Transverse colon (tissue), 4 donors: ENCODE measurements around the gene LRFN2. TPM values are rescaled to one million over a fixed set of nuclear protein-coding genes. Genes with fewer than 3 reads are reported as not detected.

Experiments used
- DNase-seq: peaks from one replicate; pipeline ENCODE4 v3.0.0-alpha.2; 2019
- H3K27ac ChIP-seq, 4 donors: fragments of 200-600 bp; sonication (generic); 2 replicates each; pipeline ENCODE4 v1.5.1; 2016 to 2018; ENCODE audit warnings: inconsistent platforms in 4 of 4
- H3K27me3 ChIP-seq: fragments of 200-600 bp; sonication (generic); 2 replicates; pipeline ENCODE4 v1.5.1; 2017; ENCODE audit warnings: inconsistent platforms
- H3K36me3 ChIP-seq, 4 donors: fragments of 200-600 bp; sonication (generic); 2 replicates each; pipeline ENCODE4 v1.5.1; 2017 to 2019; ENCODE audit warnings: inconsistent platforms in 4 of 4
- H3K4me1 ChIP-seq, 4 donors: fragments of 200-600 bp; sonication (generic); 2 replicates each; pipeline ENCODE4 v1.5.1; 2017 to 2020; ENCODE audit warnings: inconsistent platforms in 4 of 4
- H3K4me3 ChIP-seq, 4 donors: fragments of 200-600 bp; sonication (generic); 1 replicate in 1 of 4; 2 replicates in 3 of 4; pipeline versions ENCODE4 v1.5.1 to v1.6.1; 2017 to 2019; ENCODE audit warnings: inconsistent platforms in 4 of 4
- H3K9me3 ChIP-seq, 2 donors: fragments of 200-600 bp; sonication (generic); 2 replicates each; pipeline ENCODE4 v1.5.1; 2017 to 2019; ENCODE audit warnings: inconsistent platforms in 2 of 2
- EP300 ChIP-seq: sonication (generic); formaldehyde crosslinking; IDR thresholded peaks from one replicate; pipeline ENCODE4 v1.6.1; 2017; ENCODE audit warnings: antibody characterized with exemption, low read depth
- POLR2A ChIP-seq: fragments of 450-650 bp; IDR thresholded peaks from one replicate; pipeline ENCODE4 v1.6.1; 2016; ENCODE audit warnings: antibody characterized with exemption, mild to moderate bottlenecking, moderate library complexity
- POLR2AphosphoS5 ChIP-seq, 3 donors: sonication (generic); formaldehyde crosslinking; IDR thresholded peaks; one replicate each; pipeline ENCODE4 v1.6.1; 2016; ENCODE audit warnings: antibody characterized with exemption in 3 of 3
- WGBS, 2 donors: methylation state at CpG; one replicate each; pipeline ENCODE4 v1.1.5; 2018; ENCODE audit warnings: low coverage in 1 of 2; 5-methylcytosine and 5-hydroxymethylcytosine counted together
- in situ Hi-C, 4 donors: fragments of 200-750 bp; cut with MboI; loops; one replicate each; pipeline versions ENCODE4 v1.15.0 to v1.15.1; 2017; ENCODE audit warnings: low sequenced_read_pairs in 3 of 4, low pct_ligation_motif_present in 1 of 4, low pct_unique_long_range_greater_than_20kb in 1 of 4
- intact Hi-C: fragments of 100-400 bp; cut with DNase I; formaldehyde crosslinking; loops from one replicate; pipeline ENCODE4 v1.15.1; 2023; ENCODE audit warnings: low total_unique reads
- total RNA-seq, 4 donors: library from RNA; depleted of rRNA; stranded (reverse); fragments of >200 nt; gene quantifications; one replicate each; pipeline ENCODE4 v1.1.0, GENCODE V29; 2016
- TF ChIP-seq, protein P1 (sequence below), 5 experiments: fragments of 200-600 bp in 3 of 5; fragments of 450-650 bp in 2 of 5; sonication (generic) in 3 of 5; IDR thresholded peaks; 1 replicate in 2 of 5; 2 replicates in 3 of 5; pipeline ENCODE4 v1.5.1; 2016 to 2017; ENCODE audit warnings: antibody characterized with exemption in 5 of 5, inconsistent platforms in 3 of 5, mild to moderate bottlenecking in 2 of 5, moderate library complexity in 1 of 5

Gene LRFN2
- total RNA-seq, 4 donors from 2014 or later, result 0.40 to 0.41 TPM; not detected in 2

DNA sequence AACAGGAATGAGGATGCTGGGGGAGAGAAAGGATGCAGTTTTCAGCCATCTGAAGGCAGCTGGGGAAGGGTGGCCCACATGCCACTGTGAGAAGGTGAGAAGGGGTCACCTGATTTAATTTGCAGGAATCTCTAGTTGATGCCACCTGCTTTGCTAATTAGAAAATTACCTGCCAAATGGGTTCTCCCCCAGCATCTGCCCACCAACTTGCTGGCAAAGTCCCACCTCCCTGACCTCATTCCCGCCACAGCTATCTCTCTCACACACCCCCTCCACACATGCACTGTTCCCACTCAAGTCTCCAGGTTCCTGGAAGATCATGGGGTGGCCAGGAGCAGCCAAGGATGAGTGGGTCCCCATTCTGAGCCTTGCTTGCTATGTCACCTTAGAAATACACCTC is 70.7 kb downstream of the LRFN2 start:
- Histone ChIP-seq H3K4me1 (no peaks in the 10 kb centered on the region), H3K27ac (no peak overlapping the region), H3K9me3 (no peaks in the 10 kb centered on the region), H3K4me3 (no peak overlapping the region), H3K27me3 (no peaks in the 10 kb centered on the region), H3K36me3 (no peaks in the 10 kb centered on the region)
- intact Hi-C loops (no loop called here), in situ Hi-C loops (no loop called here)
- WGBS, 2 donors, result 87% methylated on average over 1 of the region's 1 CpG; no CpG with 5 or more reads in 1 of the 2 donors
- no peak for DNase-seq
- TF ChIP-seq POLR2AphosphoS5 (IDR thresholded peaks at IDR 0.05), result no peak
- TF ChIP-seq, protein P1, sequence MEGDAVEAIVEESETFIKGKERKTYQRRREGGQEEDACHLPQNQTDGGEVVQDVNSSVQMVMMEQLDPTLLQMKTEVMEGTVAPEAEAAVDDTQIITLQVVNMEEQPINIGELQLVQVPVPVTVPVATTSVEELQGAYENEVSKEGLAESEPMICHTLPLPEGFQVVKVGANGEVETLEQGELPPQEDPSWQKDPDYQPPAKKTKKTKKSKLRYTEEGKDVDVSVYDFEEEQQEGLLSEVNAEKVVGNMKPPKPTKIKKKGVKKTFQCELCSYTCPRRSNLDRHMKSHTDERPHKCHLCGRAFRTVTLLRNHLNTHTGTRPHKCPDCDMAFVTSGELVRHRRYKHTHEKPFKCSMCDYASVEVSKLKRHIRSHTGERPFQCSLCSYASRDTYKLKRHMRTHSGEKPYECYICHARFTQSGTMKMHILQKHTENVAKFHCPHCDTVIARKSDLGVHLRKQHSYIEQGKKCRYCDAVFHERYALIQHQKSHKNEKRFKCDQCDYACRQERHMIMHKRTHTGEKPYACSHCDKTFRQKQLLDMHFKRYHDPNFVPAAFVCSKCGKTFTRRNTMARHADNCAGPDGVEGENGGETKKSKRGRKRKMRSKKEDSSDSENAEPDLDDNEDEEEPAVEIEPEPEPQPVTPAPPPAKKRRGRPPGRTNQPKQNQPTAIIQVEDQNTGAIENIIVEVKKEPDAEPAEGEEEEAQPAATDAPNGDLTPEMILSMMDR (IDR thresholded peaks at IDR 0.05), result no peak
- no peak for TF ChIP-seq POLR2A
- no peak for TF ChIP-seq EP300

GRCh38 chr6:40512340-40512739 is 74.8 kb downstream of the LRFN2 start:
- intact Hi-C loops, result no loop called here
- in situ Hi-C loops, result no loop called here
- H3K27me3 ChIP-seq, result no peaks in the 10 kb centered on the region
- no peak for DNase-seq
- H3K4me3 ChIP-seq, result no peak overlapping the region
- H3K4me1 ChIP-seq, result no peaks in the 10 kb centered on the region
- no peaks in the 10 kb centered on the region for H3K36me3 ChIP-seq
- no peaks in the 10 kb centered on the region for H3K9me3 ChIP-seq
- H3K27ac ChIP-seq, result no peak overlapping the region
- 97 to 100% methylated on average over 1 of the region's 1 CpG for WGBS, 2 donors
- TF ChIP-seq POLR2AphosphoS5 (IDR thresholded peaks at IDR 0.05) (no peak), POLR2A (no peak), EP300 (no peak)
- TF ChIP-seq, protein P1 (IDR thresholded peaks at IDR 0.05), result no peak

- Histone ChIP-seq H3K4me3 (no peak overlapping the region), H3K27ac (no peak overlapping the region), H3K36me3 (no peaks in the 10 kb centered on the region), H3K27me3 (no peaks in the 10 kb centered on the region), H3K4me1 (no peaks in the 10 kb centered on the region), H3K9me3 (no peaks in the 10 kb centered on the region)
- no peak for DNase-seq
- WGBS, 2 donors, result 87 to 89% methylated on average over 6 of the region's 6 CpGs
- TF ChIP-seq, protein P1 (IDR thresholded peaks at IDR 0.05), result no peak
- TF ChIP-seq EP300, result no peak
- TF ChIP-seq POLR2A, result no peak
- no peak for TF ChIP-seq POLR2AphosphoS5 (IDR thresholded peaks at IDR 0.05)
- intact Hi-C loops, result no loop called here
- in situ Hi-C loops, result no loop called here
These were observed 75.3 kb downstream of the LRFN2 start for GRCh38 chr6:40511884-40512283.

- H3K36me3 ChIP-seq, result no peaks in the 10 kb centered on the region
- 92 to 100% methylated on average over 2 to 4 of the region's 4 CpGs for WGBS, 2 donors
- H3K9me3 ChIP-seq, result no peaks in the 10 kb centered on the region
- H3K27me3 ChIP-seq, result no peaks in the 10 kb centered on the region
- TF ChIP-seq POLR2A (no peak), POLR2AphosphoS5 (IDR thresholded peaks at IDR 0.05) (no peak), EP300 (no peak)
- TF ChIP-seq, protein P1 (IDR thresholded peaks at IDR 0.05), result no peak
- H3K27ac ChIP-seq, result no peak overlapping the region
- H3K4me3 ChIP-seq, result no peak overlapping the region
- intact Hi-C loops (no loop called here), in situ Hi-C loops (no loop called here)
- no peak for DNase-seq
- H3K4me1 ChIP-seq, result no peaks in the 10 kb centered on the region
These were observed 76.7 kb downstream of the LRFN2 start for GRCh38 chr6:40510442-40510841.
